Measurements from ENCODE around the gene DRC3.
"Not testable (repeated sequence)": the region's sequence is repeated elsewhere in the genome, so short reads cannot be mapped to it uniquely, and the experiment has no call there.

The DRC3 gene

DNA sequence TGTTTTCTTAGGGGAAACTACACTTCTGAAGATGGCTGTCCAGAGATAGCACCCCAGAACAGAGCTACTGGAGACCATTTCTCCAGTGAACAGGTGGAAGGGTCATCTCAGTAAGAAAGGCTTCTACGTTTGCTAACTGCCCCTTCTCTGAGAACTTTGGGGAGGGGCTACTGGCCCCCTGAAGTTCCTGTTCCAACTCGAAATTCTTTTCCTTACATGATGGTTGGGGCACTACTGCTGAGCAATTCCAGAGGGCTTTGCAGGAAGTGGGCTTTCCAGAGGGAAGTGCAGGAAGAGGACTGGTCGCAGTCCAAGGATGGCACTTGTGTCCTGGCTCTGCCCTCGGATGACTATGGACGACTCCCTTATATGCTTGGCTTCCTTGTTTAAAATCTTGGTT, 31.6 kb upstream of the DRC3 start:
- no peak for DNase-seq (ENCODE audit: low read depth in 3 of 3)

GRCh38 chr17:17942846-17943245, 29.8 kb upstream of the DRC3 start:
- DNase-seq (ENCODE audit: low read depth in 3 of 3), result no peak

DNA sequence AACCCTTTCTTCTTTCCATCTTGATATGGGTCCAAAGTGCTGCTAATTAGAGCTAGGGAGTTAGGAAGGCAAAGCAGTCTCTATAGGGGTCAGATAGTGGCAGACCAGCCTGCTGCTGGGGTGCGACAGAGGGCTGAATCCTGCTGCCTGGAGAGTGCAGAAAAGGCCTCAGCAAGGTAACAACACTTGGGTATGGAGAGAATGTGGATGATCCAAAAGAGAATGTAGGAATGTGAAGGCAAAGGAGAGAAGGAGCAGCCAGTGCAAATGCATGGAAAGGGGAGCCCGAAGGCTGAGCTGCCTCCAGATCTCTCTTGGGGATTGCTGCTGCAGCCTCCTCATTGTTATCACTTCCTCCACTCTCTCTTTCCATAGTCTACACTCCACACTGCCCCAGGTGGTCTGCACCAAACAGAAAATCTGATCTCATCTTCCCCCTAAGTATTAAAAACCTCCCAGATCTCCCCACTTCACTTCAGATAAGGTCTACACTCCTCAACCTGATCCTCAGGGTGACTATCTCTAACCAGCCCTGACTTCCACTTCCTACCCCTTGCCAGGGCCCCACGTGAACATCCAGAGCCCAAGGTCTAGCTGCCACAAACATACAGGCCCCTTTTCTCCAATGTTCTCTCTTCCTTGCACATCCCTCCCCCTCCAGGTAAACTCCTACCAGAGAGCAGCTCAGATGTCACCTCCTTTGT, 29.2 kb upstream of the DRC3 start:
- no peak for DNase-seq (ENCODE audit: low read depth in 3 of 3)

DNA sequence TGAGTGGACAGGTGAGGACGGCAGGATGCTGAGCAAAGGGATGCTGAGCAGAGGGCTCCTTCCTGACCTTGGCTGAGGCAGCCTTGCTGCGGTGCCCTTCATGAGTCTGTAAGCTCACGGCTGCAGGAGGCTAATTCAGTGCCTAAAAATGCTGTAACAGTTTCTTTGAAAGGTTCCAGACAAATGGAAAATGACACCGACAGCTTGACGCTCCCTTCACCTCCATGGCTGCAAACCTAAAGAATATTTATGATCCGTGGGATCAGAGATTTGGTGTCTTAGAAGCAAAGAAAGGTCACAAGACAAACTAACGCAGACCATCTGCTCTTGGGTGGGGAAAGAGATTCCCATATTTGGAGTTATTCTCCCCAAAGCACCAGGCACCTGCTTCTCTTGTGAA, 28.4 kb upstream of the DRC3 start:
- DNase-seq (ENCODE audit: low read depth in 3 of 3), result no peak

DNA sequence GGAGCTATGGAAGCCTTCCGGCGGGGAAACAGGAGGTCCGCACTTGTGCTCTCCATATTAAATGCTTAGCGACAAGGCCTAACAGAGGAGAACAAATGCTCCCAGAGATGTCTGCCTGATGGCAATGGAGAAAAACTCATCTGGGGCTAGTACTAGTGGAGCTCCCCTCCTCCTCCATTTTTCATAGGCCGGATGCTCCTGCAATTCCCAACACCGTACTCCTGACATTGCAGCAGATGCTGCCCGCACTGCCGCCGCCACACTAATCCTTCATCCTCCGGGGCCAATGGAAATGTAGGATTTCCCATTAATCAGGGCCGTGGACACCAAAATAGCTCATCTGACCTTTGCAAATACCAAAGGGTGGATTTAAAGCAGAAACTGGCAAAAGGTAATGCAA, 27.9 kb upstream of the DRC3 start:
- no peak for DNase-seq (ENCODE audit: low read depth in 3 of 3)

DNA sequence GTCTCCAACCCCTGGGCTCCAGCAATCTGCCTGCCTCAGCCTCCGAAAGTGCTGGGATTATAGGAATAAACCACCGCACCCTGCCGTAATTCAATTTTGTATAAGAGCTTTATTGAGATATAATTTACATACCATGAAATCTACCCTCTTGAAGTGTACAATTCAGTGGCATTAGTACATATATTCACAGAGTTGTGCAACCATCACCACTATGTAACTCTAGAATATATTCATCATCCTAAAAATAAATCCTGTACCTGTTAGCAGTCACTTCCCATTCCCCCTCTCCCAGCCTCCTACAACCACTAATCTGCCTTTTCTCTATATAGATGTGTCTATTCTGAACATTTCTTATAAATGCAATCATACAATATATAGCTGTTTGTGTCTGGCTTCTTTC, 26.6 kb upstream of the DRC3 start:
- DNase-seq (ENCODE audit: low read depth in 3 of 3), result no peak

GRCh38 chr17:17947309-17947708, 25.4 kb upstream of the DRC3 start:
- no peak for DNase-seq (ENCODE audit: low read depth in 3 of 3)

- DNase-seq (ENCODE audit: low read depth in 3 of 3), result no peak
Observed at GRCh38 chr17:17947966-17948365, 24.7 kb upstream of the DRC3 start.

GRCh38 chr17:17950347-17950746, 22.3 kb upstream of the DRC3 start:
- no peak for DNase-seq (ENCODE audit: low read depth in 3 of 3)

DNA sequence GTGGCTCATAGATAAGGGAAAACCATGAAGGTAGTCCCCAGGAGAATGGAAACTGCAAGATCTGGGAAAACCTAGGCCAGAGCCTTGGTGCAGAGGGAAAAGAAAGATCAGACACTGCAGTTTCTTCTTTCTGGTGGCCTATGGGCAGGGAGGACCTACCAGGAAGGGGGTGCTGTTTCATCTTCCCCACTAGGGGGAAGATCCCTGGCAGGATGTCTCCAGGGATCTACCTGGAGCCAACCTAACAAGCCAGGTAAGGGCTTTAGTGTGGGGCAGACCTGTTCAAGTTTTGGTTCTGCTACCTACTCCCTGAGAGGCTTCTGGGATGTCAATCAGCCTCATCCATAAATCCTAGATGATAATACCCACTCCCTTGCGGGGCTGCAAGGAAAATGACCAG, 21.9 kb upstream of the DRC3 start:
- no peak for DNase-seq (ENCODE audit: low read depth in 3 of 3)

GRCh38 chr17:17951524-17951923, 21.1 kb upstream of the DRC3 start:
- no peak for DNase-seq (ENCODE audit: low read depth in 3 of 3)

- no peak for DNase-seq (ENCODE audit: low read depth in 3 of 3)
Observed at GRCh38 chr17:17952691-17953090, 20.0 kb upstream of the DRC3 start.

- DNase-seq (ENCODE audit: low read depth in 3 of 3), result no peak
Observed at GRCh38 chr17:17954079-17954478, 18.6 kb upstream of the DRC3 start.

GRCh38 chr17:17955790-17956341, 16.8 kb upstream of the DRC3 start:
- not testable (repeated sequence) for DNase-seq (ENCODE audit: low read depth in 3 of 3)

GRCh38 chr17:17957584-17957916, 15.1 kb upstream of the DRC3 start:
- DNase-seq (ENCODE audit: low read depth in 3 of 3), result no peak

DNA sequence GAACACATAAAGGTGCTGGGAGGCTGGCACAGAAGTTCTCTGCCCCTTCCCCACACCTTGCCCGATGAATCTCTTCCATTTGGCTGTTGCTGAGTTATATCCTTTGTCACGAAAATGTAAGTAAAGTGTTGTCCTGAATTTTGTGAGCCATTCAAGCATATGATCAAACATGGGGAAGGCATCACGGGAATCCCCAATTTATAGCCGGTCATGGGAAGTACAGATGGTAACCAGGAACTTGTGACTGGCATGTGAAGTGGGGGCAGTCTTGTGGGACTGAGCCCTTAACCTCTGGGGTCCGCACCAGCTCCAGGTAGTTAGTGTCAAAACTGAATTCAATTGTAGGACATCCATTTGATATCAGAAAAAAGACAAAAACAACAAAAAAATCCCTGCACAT, 13.7 kb upstream of the DRC3 start:
- DNase-seq (ENCODE audit: low read depth in 3 of 3), result no peak

DNA sequence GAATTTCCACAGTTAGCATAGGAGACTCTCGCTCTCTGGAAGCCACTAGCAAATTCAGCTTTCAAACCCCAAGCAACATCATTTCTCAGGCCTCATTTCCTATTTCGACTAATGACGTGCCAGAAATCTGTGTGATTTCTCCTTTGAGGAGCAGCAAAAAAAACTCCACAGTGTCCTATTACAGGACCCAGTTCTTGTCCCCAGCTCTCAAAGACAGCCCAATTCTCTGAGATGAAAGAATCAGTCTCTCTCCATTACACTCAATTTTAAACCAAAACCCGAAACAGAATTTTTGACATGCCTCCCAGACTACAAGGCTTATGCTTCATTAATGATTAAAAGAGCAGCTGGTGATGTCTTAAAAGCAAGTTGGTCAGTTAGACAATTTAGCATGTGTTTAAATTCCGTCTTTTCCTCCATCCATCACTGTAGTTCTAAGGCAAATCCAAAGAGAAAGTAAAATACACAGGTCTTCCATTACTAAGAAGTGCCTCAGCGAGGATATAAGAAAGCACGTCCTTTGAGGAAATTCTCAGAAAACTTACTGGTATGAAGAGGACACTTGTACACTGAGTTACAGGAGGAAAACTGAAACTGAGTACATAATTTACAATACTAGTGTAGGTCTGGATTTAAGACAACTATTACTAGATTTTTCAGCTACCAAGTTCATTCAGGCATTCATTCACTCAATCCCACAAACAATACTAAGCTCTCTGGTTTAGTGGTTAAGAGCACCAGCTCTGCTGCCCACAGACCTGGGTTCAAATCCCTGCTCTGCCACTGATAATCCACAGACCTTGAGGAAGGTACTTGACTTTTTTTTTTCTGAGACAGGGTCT, 12.9 kb upstream of the DRC3 start:
- no peak for DNase-seq (ENCODE audit: low read depth in 3 of 3)

DNA sequence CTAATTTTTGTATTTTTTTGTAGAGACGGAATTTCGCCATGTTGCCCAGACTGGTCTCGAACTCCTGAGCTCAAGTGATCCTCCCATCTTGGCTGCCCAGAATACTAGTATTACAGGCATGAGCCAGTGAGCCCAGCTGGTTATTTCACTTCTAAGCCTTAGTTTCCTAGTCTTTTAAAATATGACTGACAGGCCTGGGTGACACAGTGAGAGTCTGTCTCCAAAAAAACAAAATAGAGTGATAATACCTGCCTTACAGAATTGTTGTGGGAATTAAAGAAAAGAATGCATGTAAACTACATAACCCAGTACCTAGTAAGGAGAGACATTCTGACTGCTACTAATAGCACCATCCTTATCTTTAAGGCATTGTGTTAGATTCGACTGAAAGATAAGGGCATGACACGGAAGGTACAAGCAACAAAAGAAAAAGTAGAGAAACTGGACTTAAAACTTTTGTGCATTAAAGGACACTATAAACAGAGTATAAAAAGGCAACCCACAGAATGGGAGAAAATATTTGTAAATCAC, 12.1 kb upstream of the DRC3 start:
- no peak for DNase-seq (ENCODE audit: low read depth in 3 of 3)

DNA sequence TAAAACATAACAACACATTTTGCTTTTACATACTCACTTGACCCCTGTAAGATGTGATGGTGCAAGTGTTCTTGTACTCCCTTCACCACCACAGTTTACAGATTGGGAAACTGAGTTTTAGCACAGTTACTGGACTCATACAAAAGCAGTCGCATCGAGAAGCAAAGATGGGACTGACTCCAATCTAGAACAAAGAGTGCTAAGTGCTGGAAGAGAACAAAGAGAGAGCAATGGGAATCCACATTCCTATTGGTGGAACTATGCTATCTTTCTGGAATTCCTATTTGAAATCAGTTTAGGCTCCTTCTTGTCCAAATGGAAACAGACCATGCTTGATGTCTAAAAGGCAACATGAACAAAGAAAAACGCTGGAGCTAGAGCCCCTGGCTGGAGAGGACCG, 9.6 kb upstream of the DRC3 start:
- DNase-seq (ENCODE audit: low read depth in 3 of 3), result no peak

GRCh38 chr17:17963694-17964436, 8.8 kb upstream of the DRC3 start:
- no peak for DNase-seq (ENCODE audit: low read depth in 3 of 3)

DNA sequence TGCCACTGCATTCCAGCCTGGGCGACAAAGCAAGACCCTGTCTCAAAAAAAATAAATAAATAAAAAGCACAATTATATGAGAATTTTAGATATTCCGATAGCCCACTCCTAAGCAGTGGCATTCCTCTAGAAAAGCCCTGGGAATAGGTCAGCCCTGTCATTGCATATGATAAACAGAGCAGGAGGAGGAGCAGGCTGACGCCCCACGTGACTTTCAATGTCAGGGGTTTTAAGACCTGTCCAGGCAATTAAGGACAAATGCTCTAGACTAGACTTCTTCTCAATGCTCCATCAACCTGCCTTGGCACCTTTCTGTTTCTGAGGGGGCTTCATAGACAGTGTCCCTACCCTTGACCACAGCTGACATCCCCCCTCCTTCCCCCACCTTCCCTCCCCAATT, 8.0 kb upstream of the DRC3 start:
- DNase-seq (ENCODE audit: low read depth in 3 of 3), result no peak

GRCh38 chr17:17965152-17965721, 7.4 kb upstream of the DRC3 start:
- DNase-seq (ENCODE audit: low read depth in 3 of 3), result no peak
